Measurements from ENCODE around the gene ARHGAP26. TPM values are rescaled to one million over a fixed set of nuclear protein-coding genes. Genes with fewer than 3 reads are reported as not detected.
A peak's percentile ranks its signal among the peaks of the same experiment; 100 is the strongest.

Gene ARHGAP26
- total RNA-seq, 1 donor from 2014 or later = 7.4 TPM

DNA sequence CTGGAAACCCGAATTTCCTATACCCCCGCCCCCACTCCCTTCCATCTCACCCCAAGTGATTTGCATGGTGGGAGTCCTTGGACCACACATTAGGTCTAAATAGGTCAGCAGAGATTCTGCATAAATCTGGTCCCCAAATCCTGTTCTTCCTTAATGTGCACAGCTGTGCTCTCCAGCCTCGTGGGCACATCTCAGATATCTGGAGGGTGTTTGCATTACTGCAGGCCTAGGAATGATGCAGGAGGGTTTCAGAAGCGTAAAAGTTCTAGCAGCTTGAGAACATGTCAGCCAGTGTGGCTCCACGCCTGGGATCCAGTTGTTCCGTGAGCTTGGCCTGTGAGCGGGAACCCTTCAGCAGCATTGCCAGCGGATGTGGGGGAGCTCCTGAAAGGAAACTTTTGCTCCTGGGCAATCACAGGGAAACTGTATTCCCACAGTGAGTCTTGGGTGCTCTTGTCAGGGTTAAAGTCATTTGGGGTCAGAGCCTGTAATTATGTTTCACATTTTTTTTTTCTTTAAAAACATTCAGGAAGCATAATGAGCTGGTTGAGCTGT, 12.9 kb downstream of the ARHGAP26 start:
- no peak for DNase-seq (ENCODE audit: low spot score)
- ATAC-seq = peak; percentile 26

DNA sequence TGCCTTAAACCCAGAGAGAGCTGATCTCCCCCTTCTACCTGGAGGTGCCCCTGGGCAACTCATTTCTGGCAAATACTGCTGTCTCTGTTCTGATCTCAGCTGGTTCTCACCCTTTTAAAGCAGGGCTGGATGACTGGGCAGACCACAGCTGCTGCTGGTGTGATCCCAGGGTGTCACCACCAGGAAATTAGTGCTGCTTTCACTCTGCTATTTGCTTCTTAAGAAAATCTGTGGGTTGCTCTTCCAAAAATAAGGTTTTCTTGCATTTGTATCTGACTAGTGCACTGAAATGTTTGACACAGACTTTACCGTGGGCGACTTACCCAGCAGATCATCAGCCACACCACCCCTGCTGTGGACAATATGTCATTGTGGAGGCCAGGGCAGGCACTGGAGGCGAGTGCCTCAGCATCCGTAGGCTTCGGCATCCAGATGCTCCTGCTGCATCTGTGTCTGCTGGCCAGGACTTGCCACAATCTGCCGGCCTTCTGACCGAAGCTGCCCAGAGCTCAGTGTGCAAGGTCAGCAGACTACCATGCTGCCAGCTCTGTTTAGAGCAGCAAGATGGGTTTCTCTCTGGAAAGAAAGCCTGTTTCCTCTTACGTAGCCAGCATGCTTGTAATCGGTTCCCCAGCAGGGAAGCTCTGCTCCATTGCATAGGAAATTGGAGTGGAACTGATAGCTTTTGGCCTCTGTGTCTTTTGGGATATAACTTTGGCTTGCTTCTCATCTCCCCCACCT, 13.6 kb downstream of the ARHGAP26 start:
- ATAC-seq = peak; percentile 87
- peak; percentile 55 for DNase-seq (ENCODE audit: low spot score)

DNA sequence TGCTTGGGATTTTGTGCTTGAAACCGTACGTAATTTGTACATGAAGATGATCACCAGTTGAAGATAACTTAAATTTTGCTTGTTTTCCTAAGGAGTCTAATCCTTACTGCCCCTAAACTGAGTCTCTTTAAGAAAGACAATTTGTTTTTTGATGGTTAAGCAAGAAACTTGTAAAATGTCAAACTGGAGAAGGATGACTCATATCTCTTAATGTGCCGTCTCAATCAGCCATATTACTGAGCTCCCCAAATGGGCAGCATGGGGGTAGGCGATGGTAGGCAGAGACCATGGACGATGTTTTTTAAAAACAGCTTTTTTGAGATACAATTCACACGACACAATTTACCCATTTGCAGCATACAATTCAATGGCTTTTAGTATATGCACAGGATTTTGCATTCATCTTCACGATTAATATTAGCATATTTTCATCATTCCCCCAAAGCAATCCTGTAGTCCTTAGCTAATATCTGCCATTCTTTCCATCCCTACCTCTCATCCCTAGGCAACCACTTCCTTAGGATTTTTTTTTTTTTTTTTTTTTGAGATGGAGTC, 14.3 kb downstream of the ARHGAP26 start:
- DNase-seq (ENCODE audit: low spot score) (no peak), ATAC-seq (no peak)

DNA sequence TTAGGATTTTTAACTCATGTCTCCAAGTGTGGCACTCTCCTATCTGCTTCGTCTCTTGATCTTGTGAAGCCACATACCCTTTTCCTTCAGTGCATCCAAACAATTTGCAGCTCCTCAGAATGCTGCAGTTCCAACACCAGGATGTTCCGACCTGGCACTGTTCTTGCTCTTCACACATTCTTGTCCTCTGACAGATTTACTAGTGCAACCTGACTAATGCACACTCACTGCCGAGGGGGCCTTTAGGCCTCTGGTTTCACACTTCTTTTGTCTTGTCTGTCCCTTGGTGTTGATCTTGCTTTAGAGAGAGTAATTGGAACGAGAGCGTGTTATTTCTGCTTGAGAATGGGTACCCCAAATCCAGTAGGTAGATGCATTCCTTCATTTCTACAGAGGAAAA, 15.0 kb downstream of the ARHGAP26 start:
- DNase-seq (ENCODE audit: low spot score) = no peak
- ATAC-seq = no peak

DNA sequence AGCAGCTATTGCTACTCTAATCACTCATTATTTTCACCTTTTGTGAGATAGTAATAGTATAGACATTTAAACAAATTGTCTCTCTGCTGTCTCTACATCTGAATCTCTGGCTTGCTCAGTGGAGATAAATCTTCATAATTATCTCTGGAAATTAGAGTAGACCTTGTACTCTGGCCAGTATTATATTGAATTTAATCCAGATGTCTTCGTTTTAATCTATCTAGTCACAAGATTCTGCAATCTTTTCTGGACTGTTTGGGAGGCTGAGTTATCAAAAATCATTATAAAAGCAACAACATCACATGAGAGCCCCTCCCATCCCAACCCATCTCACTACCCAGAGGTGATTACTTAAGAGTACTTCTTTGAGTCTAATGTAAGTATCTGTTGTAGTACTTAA, 19.0 kb downstream of the ARHGAP26 start:
- no peak for DNase-seq (ENCODE audit: low spot score)
- ATAC-seq = no peak

DNA sequence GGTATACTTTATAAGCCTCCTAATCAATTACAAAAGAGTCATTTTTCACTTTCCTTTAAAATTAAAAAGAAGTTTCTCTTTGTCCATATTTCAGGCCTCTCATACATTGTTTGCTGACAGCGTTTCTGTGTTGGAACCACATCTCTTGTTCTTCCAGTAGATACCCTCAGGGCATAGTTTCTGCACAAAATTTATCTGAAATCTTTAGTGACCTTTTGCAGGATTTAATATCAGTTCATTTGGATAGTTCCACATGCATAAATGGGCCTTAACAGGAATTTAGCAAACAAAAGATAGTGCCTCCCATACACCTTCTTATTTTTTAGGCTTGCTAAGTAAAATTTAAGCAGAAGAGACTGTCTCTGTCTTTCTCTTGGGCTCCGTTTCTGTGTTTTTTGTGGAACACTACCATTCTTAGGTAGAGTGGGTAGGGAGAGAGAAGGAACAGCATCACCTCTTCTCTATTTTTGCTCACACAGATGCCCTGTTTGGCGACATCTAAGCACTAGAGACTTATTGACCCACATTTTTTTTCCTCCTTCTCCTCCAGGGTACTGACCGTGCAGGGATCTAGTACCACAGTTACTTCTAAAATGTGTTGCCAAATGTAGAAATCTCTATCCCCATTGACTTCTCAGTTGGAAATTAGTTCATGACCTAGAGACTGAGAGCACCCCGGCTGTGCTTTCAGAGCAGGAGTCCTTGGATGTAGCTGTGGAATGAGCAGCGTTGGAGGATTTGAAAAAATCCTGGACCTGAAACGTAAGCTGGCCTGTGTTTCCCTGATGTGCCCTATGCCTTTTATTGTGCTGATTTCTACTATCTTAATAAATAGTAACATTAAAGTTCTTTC, 22.1 kb downstream of the ARHGAP26 start:
- ATAC-seq (no peak), DNase-seq (ENCODE audit: low spot score) (no peak)

DNA sequence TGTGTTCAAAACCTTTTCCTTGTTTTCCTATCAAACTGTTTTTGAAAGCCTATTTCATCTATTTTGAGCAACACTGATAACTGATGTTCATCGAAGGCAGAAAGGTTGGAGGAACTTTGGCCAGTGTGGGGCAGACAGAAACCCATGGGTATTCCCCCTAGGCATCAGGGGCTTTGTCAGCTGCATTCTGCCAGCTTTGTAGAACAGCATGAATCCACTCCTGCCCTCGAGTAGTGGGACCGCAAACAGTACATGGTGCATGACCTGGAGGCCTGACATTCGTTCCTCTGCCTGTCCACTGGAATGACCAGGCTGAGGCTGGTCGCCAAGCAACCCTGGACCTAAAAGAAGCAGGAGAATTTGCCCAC, 22.7 kb downstream of the ARHGAP26 start:
- ATAC-seq (no peak), DNase-seq (ENCODE audit: low spot score) (no peak)

DNA sequence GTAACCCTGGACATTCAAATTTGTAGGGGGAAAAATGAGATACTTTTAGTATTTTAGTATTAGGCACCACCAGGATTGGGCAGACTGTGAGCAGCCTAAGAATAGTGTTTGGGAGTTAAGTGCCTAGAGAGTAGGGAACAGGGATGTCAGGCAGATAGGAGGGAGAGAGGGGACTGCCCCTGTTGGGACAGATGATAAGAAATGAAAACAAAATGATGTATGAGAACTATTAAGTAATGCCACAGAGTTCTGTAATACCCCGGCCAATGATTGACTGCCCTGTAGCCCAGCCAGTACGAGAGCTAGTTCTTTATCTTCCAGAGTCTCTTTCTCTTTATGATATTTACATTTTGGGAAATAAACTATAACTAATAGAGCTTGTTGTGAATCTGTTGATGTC, 24.4 kb downstream of the ARHGAP26 start:
- DNase-seq (ENCODE audit: low spot score) (no peak), ATAC-seq (peak; percentile 57)

DNA sequence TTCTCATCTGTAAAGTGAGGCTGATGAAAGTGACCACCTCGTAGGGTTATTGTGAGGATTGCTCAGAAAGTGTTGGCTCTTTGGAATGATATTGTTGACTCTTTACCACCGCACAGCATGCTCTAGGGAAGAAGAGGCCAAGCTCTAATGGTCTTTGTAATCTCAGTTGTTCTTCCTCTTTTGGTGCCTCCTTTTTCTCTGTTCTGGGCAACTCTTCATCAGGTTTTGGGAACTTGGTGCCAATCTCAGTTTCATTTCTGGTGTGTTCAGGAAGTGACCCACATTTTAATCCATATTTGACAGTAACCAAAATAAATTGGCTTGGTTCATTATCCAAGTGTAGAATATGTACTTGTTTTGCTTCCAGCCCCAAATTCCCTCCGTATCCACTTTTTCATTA, 25.1 kb downstream of the ARHGAP26 start:
- no peak for ATAC-seq

DNA sequence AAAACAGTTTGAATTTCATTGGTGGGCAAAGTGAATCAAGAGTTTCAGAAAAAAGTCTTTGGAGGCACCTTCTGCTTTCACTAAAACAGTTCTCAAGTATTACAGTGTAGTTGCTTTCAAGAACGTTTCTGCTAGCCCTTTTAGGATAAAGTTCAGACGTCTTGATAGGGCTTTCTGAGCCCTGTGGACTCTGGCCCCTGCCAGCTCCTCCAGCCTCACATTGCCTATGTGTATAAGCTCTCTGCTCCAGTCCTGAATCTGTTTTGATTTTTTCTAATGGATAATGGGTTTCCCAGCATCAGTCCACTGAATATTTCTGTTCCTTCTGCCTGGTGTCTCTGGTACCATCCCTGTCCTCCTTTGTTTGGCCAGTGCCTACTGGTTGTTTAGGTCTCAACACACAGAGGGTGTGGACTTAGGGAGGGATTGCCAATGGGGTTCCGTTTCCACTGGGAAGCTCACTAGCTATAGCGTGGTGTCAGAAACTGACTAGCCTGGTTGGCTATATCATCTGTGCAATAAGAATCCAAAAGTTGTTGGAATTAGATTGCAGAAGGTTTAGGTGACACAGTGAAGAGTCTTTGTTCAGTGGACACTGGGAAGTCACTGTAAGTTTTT, 26.4 kb downstream of the ARHGAP26 start:
- DNase-seq (ENCODE audit: low spot score) (no peak), ATAC-seq (peak; percentile 85)

More for the DNA sequence above, 25.1 kb downstream of the ARHGAP26 start:
- no peak for DNase-seq (ENCODE audit: low spot score)

DNA sequence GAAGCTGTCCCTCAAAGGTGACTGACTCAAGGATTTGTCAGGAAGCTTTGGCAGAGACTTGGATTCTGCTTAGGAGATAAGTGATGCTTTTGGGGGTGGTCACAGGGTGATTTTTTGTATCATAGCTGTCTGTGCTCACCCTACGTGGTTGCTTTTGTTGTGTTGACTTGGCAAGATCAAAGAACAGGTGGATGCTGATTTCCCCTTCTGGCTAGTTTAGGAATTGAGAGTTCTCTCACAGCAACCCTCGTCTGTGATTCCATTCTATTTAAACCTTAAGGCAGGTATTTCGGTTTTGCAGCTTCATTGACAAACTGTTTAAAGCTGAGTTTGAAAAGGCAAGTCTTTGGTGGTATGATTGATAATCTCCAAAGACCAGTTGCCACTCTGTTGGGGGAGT, 27.2 kb downstream of the ARHGAP26 start:
- ATAC-seq (no peak), DNase-seq (ENCODE audit: low spot score) (no peak)

DNA sequence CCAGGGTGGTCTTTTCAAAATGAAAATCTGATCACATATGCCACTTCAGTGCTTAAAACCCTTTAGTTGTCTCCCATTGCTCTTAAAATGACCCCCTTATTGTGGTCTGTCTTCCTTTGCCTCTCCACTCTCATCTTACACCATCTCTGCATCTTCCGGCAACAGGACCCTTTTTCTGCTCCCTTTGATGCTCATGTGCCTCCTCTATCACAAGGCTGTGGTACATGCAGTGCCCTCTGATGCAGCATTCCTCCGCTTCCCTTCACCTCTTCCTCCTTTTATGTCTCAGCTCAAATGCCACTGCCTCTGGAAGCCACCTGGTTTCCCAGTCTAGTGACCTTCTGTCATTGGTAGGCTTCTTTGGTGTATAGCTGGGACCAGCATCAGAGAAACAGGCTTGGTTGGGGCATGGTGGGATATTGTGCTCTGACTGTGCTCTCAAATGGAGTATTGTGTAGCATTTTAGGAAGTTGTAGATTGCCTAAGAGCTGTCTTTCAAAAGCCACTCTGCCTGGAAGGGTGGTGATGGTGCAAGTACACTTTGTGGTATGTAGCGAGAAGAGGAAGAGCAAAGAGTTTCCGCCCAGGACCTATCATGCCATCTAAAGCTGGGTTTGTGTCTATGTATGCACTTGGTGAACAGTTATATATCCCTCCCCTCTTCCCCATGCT, 28.1 kb downstream of the ARHGAP26 start:
- ATAC-seq (peak; percentile 49), DNase-seq (ENCODE audit: low spot score) (peak; percentile 55)

DNA sequence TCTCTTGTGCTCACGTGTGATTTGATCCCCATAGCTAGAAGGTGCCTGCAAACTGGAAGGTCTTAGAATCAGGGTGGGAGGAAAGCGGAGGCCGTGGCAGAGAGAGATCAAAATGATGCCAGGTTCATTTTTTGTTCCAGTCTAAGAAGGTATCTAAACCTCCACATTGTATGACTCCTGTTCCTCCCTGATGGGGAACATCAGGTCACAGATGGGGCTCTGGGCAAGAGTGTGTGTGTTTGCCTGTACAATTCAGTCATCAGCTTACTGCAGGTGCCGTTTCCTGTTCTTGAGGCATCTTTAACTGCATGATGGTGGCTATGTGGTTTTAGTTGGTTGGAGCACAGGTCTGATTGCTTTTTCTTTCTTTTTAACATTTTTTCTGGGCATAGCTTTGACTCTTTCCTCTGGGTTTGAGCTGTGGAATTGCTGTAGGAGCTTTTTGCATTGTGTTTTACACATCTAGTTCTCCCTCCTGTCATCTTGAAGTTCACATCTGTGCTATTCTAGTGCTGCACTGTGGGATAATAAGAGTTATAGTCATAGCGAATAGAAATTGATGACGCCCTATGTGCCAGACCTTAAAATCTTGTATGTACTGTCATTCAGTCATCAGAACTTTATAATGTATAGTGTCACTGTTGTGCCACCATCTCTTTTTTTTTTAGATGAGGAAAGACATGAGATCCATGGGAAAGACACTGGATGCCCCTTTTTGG, 30.8 kb downstream of the ARHGAP26 start:
- no peak for DNase-seq (ENCODE audit: low spot score)
- ATAC-seq = no peak

DNA sequence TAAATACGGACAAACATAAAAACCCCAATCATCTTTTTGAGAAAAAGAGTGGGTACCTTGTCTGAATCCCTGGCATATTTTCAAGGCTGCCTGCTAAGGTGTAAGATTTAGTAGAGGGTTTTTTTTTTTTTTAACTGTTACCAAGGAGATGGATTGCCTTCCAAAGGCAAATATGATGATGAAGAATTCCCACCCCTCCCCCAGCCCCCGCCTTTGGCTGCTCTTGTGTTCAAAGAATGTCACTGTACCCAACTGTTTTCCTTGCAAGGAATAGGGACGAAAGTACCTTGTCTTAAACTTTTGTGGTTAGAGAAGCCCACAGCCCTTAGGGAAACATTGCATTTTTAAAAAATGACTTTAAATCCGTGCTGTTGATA, 31.3 kb downstream of the ARHGAP26 start:
- DNase-seq (ENCODE audit: low spot score) (no peak), ATAC-seq (no peak)

DNA sequence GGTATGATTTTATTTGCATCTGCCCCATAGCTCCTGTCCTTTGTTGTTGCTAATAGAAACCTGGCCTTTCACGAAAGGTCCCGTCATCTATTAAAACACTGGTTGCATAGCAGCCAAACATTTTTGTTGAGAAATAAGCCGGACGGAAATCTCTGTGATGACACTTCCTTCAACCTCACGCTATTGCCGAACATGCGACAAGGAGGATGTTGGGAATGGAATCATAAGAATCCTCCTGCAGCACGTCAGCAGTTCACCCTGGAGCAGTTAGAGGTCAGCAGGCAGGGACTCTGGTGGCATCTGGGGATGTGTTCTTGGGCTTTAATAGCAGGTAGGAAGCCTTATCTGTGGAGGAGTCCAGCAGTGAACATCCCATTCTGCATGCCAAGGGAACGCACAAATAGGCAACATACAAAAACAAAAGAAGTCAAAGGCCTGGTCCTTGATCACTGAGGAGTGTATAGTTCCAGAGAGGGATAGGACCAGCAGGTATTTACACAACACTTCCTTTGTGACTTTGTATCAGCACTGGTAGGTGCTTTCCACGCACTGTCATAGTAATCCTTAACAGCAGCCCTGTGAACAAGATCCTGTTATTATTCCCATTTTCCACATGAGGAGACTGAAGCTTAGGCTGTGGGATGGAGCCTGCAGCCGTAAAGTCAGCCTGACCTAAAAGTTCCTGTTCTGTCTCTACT, 33.4 kb downstream of the ARHGAP26 start:
- ATAC-seq (peak; percentile 35), DNase-seq (ENCODE audit: low spot score) (no peak)

DNA sequence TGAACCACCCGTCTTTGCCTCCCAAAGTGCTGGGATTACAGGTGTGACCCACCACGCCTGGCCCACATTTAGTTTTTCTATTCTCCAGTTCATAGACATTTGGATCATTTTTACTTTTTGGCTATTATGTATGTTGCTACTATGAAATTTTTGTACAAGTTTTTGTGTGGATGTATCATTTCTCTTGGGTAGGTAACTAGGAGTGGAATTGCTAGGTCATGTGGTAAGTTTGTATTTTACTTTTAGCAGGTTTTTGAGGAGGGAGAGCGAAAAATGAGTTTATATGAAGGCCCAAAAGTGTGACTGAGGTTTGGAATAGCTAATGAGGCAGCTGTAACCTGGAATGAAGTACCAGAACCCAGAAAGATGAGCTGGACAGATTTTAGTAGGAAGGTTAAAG, 35.2 kb downstream of the ARHGAP26 start:
- DNase-seq (ENCODE audit: low spot score) = no peak
- no peak for ATAC-seq

DNA sequence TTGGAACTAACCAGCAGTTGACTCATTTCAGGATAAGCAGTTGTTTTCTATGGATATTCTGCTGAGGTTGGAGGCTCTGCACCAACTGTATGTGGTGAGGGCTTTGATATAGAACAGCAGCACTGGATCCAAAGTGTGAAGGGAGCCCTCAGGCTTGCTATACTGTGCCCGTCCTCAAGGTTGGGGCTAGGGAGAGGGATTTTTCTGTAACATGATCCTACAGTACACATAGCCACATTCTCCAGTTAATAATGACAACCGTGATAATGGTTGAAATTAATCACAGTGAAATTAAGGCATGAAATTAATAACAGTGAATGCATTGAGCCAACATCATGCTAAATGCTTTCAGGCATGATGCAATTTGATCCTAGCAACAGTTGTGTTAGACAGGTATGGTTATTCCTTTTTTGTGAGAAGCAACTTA, 36.7 kb downstream of the ARHGAP26 start:
- no peak for DNase-seq (ENCODE audit: low spot score)
- no peak for ATAC-seq

DNA sequence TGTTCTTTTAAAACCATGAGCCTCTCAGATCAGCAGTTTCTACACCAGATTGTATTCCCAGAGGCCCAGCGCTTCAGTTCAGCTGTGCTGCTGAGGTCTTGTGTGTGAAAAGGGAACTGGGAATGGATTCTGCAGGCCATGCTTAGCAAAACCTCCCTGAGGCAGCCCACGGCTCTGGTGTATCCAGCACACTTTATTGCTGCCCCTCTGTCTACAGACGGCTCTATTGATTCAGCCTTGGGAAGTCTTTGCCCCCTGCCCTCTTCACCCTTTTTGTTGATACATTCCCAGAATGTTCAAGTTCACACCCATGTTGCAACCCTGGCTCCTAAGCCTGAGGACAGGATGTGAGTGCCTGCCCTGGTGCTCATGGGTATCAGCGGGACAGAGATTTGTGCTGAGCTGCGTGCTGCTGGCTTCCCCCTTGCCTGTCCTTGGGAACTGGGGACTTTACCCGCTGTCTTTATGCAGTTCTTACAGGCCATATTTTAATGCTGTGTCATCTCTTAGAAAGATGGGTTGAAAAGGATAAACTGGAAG, 37.3 kb downstream of the ARHGAP26 start:
- ATAC-seq (peak; percentile 93), DNase-seq (ENCODE audit: low spot score) (peak; percentile 89)
